PC-9 (cell line): ENCODE data around the gene RGL2. TPM values are rescaled to one million over a fixed set of nuclear protein-coding genes. Genes with fewer than 3 reads are reported as not detected.

Experiments
- BruUV-seq: library from RNA; stranded (reverse); fragments of 400-500 nt; replicated peaks from 2 replicates; lab custom pipeline; 2021; lab: Mats Ljungman, UMichigan
- CTCF ChIA-PET: fragments of 300-600 bp; sonication (Branson Sonifier 250); formaldehyde crosslinking; loops from one replicate; lab custom pipeline; 2022; ENCODE audit warnings: antibody characterized with exemption; lab: Charles Lee
- POLR2A ChIA-PET: fragments of 300-600 bp; sonication (Branson Sonifier 250); formaldehyde crosslinking; loops from one replicate; lab custom pipeline; 2022; ENCODE audit warnings: antibody characterized with exemption; ENCODE audit not compliant: unreplicated experiment; lab: Charles Lee
- DNase-seq, 2 experiments: peaks; one replicate each; pipeline versions ENCODE4 v3.0.0 to v3.0.0-alpha.2; 2015 to 2022; ENCODE audit warnings: mixed read lengths in 1 of 2
- H2AFZ ChIP-seq: fragments of 200-600 bp; sonication (generic); 2 replicates; pipeline ENCODE4 v1.8.1; 2017; ENCODE audit warnings: antibody characterized with exemption
- H3F3A ChIP-seq: fragments of 200-600 bp; sonication (generic); 2 replicates; pipeline ENCODE4 v1.8.1; 2017; ENCODE audit warnings: antibody characterized with exemption, mild to moderate bottlenecking, low read depth; ENCODE audit not compliant: insufficient read depth
- H3K27ac ChIP-seq: fragments of 200-600 bp; sonication (generic); 2 replicates; pipeline ENCODE4 v1.6.1; 2016; ENCODE audit warnings: mixed run types
- H3K27me3 ChIP-seq: fragments of 200-600 bp; sonication (generic); 2 replicates; pipeline ENCODE4 v1.6.1; 2016; ENCODE audit warnings: low read depth, mixed run types; ENCODE audit not compliant: insufficient read depth
- H3K36me3 ChIP-seq: fragments of 200-600 bp; sonication (generic); 2 replicates; pipeline ENCODE4 v1.6.1; 2016; ENCODE audit warnings: low read depth, mixed run types
- H3K4me1 ChIP-seq: fragments of 200-600 bp; sonication (generic); replicated peaks from 2 replicates; pipeline ENCODE4 v1.6.1; 2016; ENCODE audit warnings: mixed run types; ENCODE audit not compliant: insufficient read depth
- H3K4me2 ChIP-seq: fragments of 200-600 bp; sonication (generic); 2 replicates; pipeline ENCODE4 v1.6.1; 2017; ENCODE audit warnings: mixed run types
- H3K4me3 ChIP-seq: fragments of 200-600 bp; sonication (generic); 2 replicates; pipeline ENCODE4 v1.6.1; 2016; ENCODE audit warnings: mixed run types
- H3K79me2 ChIP-seq: fragments of 200-600 bp; sonication (generic); 2 replicates; pipeline ENCODE4 v1.6.1; 2017; ENCODE audit warnings: low read depth, mixed run types
- H3K9me2 ChIP-seq: fragments of 200-600 bp; sonication (generic); 2 replicates; pipeline ENCODE4 v1.8.1; 2017; ENCODE audit warnings: mild to moderate bottlenecking; ENCODE audit not compliant: insufficient read depth
- H3K9me3 ChIP-seq: fragments of 200-600 bp; sonication (generic); 2 replicates; pipeline ENCODE4 v1.8.1; 2016; ENCODE audit warnings: low read depth; ENCODE audit not compliant: insufficient read depth
- H4K20me1 ChIP-seq: fragments of 200-600 bp; sonication (generic); 2 replicates; pipeline ENCODE4 v1.8.1; 2017; ENCODE audit not compliant: insufficient read depth
- CTCF ChIP-seq: fragments of 200-600 bp; sonication (generic); conservative IDR thresholded peaks from 2 replicates; pipeline ENCODE4 v1.6.1; 2017; ENCODE audit warnings: mixed run types, antibody characterized with exemption, mild to moderate bottlenecking, moderate library complexity
- EZH2 ChIP-seq: fragments of 200-600 bp; sonication (generic); IDR thresholded peaks from 2 replicates; pipeline ENCODE4 v1.8.0; 2017; ENCODE audit warnings: antibody characterized with exemption, low read depth
- intact Hi-C: fragments of 100-400 bp; cut with micrococcal nuclease; formaldehyde crosslinking; loops from one replicate; pipeline ENCODE4 v1.10.0; 2022; ENCODE audit not compliant: unreplicated experiment
- total RNA-seq: library from RNA; stranded (reverse); gene quantifications from 2 replicates; pipeline ENCODE4 v1.2.3, GENCODE V29; 2021

RGL2 gene
- total RNA-seq, 1 experiment from 2014 or later = 102 TPM

- no peak overlapping the region for H2AFZ ChIP-seq
- BruUV-seq = TSS peak; percentile 51
- peak overlapping the region; percentile 48 for H3K27ac ChIP-seq
- no peaks in the 10 kb centered on the region for H4K20me1 ChIP-seq
- ChIA-PET POLR2A (no interaction called here), CTCF (interaction anchor here (0.6 kb wide), 2 partner anchors 25 to 391 kb away, joined by 4 read pairs; partner anchors contain the start of gene UQCC2)
- TF ChIP-seq CTCF (no peak), EZH2 (no peak)
- H3K9me2 ChIP-seq = no peaks in the 10 kb centered on the region
- peaks cover 20% of the 10 kb centered on the region; the same call in 1 of the 2 replicates for H3K36me3 ChIP-seq
- peaks cover 52% of the 10 kb centered on the region for H3K4me1 ChIP-seq
- intact Hi-C loops = no loop called here
- H3K9me3 ChIP-seq = no peaks in the 10 kb centered on the region
- H3K79me2 ChIP-seq = peaks cover 45% of the 10 kb centered on the region
- H3K4me2 ChIP-seq = peak overlapping the region; percentile 97
- no peaks in the 10 kb centered on the region for H3K27me3 ChIP-seq
- DNase-seq = peak; percentile 42 to 60
- peaks cover 55% of the 10 kb centered on the region for H3F3A ChIP-seq
- peak overlapping the region; percentile 19; the same call in 1 of the 2 replicates for H3K4me3 ChIP-seq
Observed at GRCh38 chr6:33320315-33321181, 21.8 kb upstream of the RGL2 start.

GRCh38 chr6:33319939-33320314 is 21.2 kb upstream of the RGL2 start:
- TF ChIP-seq EZH2 (no peak), CTCF (no peak)
- intact Hi-C loops = loop anchor here (10.0 kb wide), 1 partner anchor 255 kb away; no protein-coding TSS in a partner anchor
- Histone ChIP-seq H3K27me3 (no peaks in the 10 kb centered on the region), H3K4me2 (peak overlapping the region; percentile 97), H3K36me3 (peaks cover 20% of the 10 kb centered on the region; the same call in 1 of the 2 replicates), H3K4me3 (no peak overlapping the region), H3K9me3 (no peaks in the 10 kb centered on the region), H3K9me2 (no peaks in the 10 kb centered on the region), H3F3A (peaks cover 55% of the 10 kb centered on the region), H3K79me2 (peaks cover 45% of the 10 kb centered on the region), H3K4me1 (peaks cover 53% of the 10 kb centered on the region), H3K27ac (peak overlapping the region; percentile 48), H4K20me1 (no peaks in the 10 kb centered on the region), H2AFZ (no peak overlapping the region)
- CTCF ChIA-PET = interaction anchor here (0.6 kb wide), 2 partner anchors 26 to 391 kb away, joined by 4 read pairs; partner anchors contain the start of gene UQCC2
- no peak for DNase-seq
- TSS peak; percentile 38 for BruUV-seq
- POLR2A ChIA-PET = no interaction called here

GRCh38 chr6:33318426-33319073 is 19.8 kb upstream of the RGL2 start:
- H3K4me3 ChIP-seq = peak overlapping the region; percentile 49
- POLR2A ChIA-PET = interaction anchor here (0.5 to 1.1 kb wide), 8 partner anchors 18 to 1064 kb away, joined by 3 to 25 read pairs (median 4); partner anchors contain the start of gene RGL2
- peak overlapping the region; percentile 97 for H3K4me2 ChIP-seq
- DNase-seq = no peak
- peaks cover 52% of the 10 kb centered on the region for H3F3A ChIP-seq
- intact Hi-C loops = loop anchor here (10.0 kb wide), 1 partner anchor 256 kb away; no protein-coding TSS in a partner anchor
- H3K36me3 ChIP-seq = peaks cover 20% of the 10 kb centered on the region; the same call in 1 of the 2 replicates
- peaks cover 49% of the 10 kb centered on the region for H3K79me2 ChIP-seq
- no peaks in the 10 kb centered on the region for H3K9me2 ChIP-seq
- H3K27ac ChIP-seq = peak overlapping the region; percentile 66
- H4K20me1 ChIP-seq = no peaks in the 10 kb centered on the region
- H3K27me3 ChIP-seq = no peaks in the 10 kb centered on the region
- BruUV-seq = no TSS peak
- CTCF ChIA-PET = interaction anchor here (0.7 kb wide), 2 partner anchors 19 to 188 kb away, joined by 3 to 6 read pairs; no protein-coding TSS in a partner anchor
- H3K4me1 ChIP-seq = peaks cover 51% of the 10 kb centered on the region
- no peak for TF ChIP-seq EZH2
- TF ChIP-seq CTCF = no peak
- H2AFZ ChIP-seq = peak overlapping the region; percentile 69; the same call in 1 of the 2 replicates
- H3K9me3 ChIP-seq = no peaks in the 10 kb centered on the region
